H1 (cell line): ENCODE data around the gene RRAD. TPM values are rescaled to one million over a fixed set of nuclear protein-coding genes. Genes with fewer than 3 reads are reported as not detected.

Experiments
- BRCA1 ChIP-seq: IDR thresholded peaks from 2 replicates; pipeline ENCODE4 v1.6.1; 2012; ENCODE audit warnings: low read depth, low read length, improper control_type of control experiment
- CHD2 ChIP-seq: IDR thresholded peaks from 2 replicates; pipeline ENCODE4 v1.6.1; 2012; ENCODE audit warnings: low read length, improper control_type of control experiment
- CHD7 ChIP-seq: fragments of 300-600 bp; sonication (generic); IDR thresholded peaks from 2 replicates; pipeline ENCODE4 v1.7.1; 2012; ENCODE audit warnings: low read length, moderate library complexity, mild to moderate bottlenecking, inconsistent platforms; ENCODE audit not compliant: insufficient replicate concordance
- CTBP2 ChIP-seq: IDR thresholded peaks from 2 replicates; pipeline ENCODE4 v1.7.0; 2011; ENCODE audit warnings: borderline replicate concordance, mild to moderate bottlenecking, moderate library complexity, mixed read lengths, low read length; ENCODE audit not compliant: insufficient read depth, insufficient read length
- E2F6 ChIP-seq: IDR thresholded peaks from 2 replicates; pipeline ENCODE4 v1.6.1; 2012; ENCODE audit warnings: inconsistent platforms
- GTF2F1 ChIP-seq: IDR thresholded peaks from 2 replicates; pipeline ENCODE4 v1.6.1; 2012; ENCODE audit warnings: low read depth, low read length, improper control_type of control experiment, borderline replicate concordance
- NRF1 ChIP-seq: IDR thresholded peaks from 2 replicates; pipeline ENCODE4 v1.6.1; 2011; ENCODE audit warnings: mild to moderate bottlenecking, low read depth, low read length, improper control_type of control experiment
- POLR2A ChIP-seq, 2 experiments: IDR thresholded peaks; 1 replicate in 1 of 2; 2 replicates in 1 of 2; pipeline ENCODE4 v1.6.1; 2011; ENCODE audit warnings: low read depth in 2 of 2, low read length in 2 of 2, mild to moderate bottlenecking in 2 of 2; ENCODE audit errors: control extremely low read depth in 1 of 2
- POU5F1 ChIP-seq: IDR thresholded peaks from 2 replicates; pipeline ENCODE4 v1.6.1; 2011; ENCODE audit warnings: low read depth, mild to moderate bottlenecking, low read length, moderate library complexity
- polyA plus RNA-seq, 7 experiments: library from polyadenylated mRNA; depleted of rRNA in 3 of 7; stranded (reverse) in 5 of 7; unstranded in 2 of 7; fragments of >200 nt in 5 of 7; fragments of 200-250 nt in 2 of 7; gene quantifications; 1 replicate in 5 of 7; 2 replicates in 1 of 7; 4 replicates in 1 of 7; pipeline versions ENCODE4 v1.2.1 to v1.2.3, GENCODE V29; 2011 to 2013; ENCODE audit warnings: missing spikeins in 2 of 7, mixed read lengths in 2 of 7
- total RNA-seq: library from RNA; stranded (reverse); fragmentation: NEBNext Ultra II Directional; extraction: Animal tissue kit (Norgen Biotek cat#: 25700); gene quantifications from 2 replicates; pipeline ENCODE4 v1.2.1, GENCODE V29; 2021

RRAD gene
- total and polyA plus RNA-seq, 2 of the 8 experiments (the other 6 are each of a cell fraction or from before 2014, with no cell fraction given), result 0.17 TPM; not detected in 1

DNA sequence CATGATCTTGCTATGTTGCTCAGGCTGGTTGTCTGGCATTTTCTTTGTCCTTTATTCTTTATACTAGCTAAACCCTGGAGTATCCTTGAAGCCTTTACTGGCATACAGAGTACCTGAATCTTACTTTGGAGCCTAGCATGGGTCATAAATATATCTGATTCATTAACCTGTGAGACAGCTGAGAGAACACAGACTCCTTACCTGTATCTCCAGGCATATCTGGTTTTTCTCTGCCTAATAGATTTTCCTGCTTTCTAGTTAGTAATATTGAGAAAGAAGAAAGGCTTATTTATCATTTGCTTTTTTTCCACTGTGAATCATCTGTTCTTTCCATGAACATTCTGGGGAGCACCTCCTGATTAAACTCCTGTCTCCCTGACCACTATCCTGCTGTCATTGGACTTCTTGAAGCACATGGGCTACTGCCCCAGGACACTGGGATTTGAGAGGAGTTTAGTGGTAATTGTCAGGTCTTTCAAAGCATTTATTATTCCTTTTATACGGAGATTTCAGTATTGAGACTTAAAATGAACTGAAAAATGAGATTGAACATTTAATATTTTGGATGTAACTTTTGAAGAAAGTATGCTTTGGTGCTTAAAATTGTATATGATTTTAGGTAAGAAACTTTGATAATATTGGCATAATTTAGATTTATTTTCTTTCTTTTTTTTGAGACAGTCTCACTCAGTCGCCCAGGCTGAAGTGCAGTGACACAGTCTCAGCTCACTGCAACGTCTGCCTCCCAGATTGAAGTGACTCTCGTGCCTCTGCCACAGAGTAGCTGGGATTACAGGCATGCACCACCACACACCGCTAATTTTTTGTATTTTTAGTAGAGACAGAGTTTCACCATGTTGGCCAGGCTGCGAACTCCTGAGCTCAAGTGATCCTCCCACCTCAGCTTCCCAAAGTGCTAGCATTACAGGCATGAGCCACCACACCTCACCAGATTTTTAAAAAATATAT is 36.4 kb downstream of the RRAD start (continued):
- TF ChIP-seq CHD7 (no peak), E2F6 (no peak), CHD2 (no peak), NRF1 (no peak), POLR2A (IDR thresholded peaks at IDR 0.05; ENCODE audit: control extremely low read depth in 1 of 2, low read depth in 2 of 2, low read length in 2 of 2) (no peak), BRCA1 (no peak), POU5F1 (no peak), CTBP2 (no peak), GTF2F1 (no peak)
